Lung microvascular endothelial cell (primary cell): ENCODE data around the gene HDLBP. TPM values are rescaled to one million over a fixed set of nuclear protein-coding genes. Genes with fewer than 3 reads are reported as not detected.
"Not testable (repeated sequence)": the region's sequence is repeated elsewhere in the genome, so short reads cannot be mapped to it uniquely, and the experiment has no call there.

ENCODE experiments used
- DNase-seq, 2 donors: peaks; one replicate each; pipeline versions ENCODE4 v3.0.0 to v3.0.0-alpha.2; 2010; ENCODE audit warnings: low read depth in 2 of 2
- total RNA-seq: library from RNA; depleted of rRNA; stranded (reverse); fragments of >200 nt; gene quantifications from 2 replicates; pipeline ENCODE4 v1.2.1, GENCODE V29; 2014

HDLBP gene
- total RNA-seq, 1 donor from 2014 or later: 619 TPM

DNA sequence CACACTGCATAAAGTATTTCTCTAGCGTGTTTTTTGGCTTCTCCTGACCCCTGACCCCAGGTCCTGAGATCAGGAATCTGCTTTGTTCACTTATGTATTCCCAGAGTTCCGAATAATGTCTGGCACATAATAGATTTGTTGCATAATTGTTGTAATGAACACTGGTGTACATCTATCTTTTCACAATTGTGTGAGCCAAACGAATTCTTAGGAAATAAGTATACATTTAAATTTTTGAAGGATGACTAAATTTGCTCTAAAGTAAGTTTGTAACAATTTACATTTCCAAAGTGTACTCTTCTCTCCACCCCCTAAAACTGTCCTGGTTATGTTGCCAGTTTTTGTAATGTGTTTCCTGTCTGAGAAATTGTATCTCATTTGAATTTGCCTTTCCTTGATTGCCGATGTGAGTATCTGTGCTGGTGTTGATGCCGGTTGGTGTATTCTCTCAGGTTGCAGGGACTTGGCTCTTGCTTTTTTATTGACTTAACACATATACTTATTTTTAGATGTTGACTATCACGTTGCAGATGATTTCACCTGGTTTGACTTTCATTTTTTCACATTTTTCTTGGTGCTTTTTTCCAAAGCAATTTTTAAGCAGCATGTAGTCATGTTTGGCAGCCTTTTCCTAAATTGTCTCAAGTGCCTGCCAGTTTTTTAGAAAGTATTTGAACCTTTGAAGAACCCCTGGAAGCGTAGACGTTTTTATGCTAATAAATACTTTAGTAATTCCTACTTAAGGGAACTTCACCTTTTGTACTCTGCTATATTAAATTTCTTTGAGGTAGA lies 24.6 kb upstream of the HDLBP start:
- DNase-seq: peak in 1 of 2 donors; percentile 14

DNA sequence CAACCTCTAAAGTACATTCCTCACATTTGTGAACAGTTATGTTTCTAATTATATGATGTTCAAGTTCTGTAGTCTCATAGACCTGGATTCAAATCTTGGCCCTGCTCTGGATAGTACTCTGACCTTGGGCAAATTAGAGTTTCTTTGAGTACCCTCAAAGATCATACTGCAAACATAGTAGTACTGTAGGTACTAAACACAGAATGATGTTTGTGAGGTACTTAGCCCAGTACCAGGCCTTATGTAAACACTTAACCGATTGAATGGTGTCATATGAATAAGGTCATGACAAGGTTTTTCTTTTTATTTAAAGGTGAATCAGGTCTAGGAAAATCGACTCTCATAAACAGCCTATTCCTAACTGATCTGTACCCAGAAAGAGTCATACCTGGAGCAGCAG lies 19.3 kb upstream of the HDLBP start:
- DNase-seq: no peak

DNA sequence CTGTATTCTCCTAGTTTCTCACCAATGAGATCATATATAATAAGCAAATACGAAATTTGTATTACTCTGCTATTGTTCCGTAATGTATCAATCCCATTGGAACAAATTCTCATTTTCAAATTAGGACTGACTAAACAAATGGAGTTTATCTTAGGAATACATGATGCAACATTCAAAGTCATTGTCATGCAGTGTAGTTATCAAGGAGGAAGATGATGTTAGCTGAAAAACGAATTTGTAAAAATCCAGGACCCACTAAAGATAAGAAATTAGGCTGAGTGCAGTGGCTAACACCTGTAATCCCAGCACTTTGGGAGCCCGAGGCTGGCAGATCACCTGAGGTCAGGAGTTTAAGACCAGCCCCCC lies 15.1 kb upstream of the HDLBP start:
- no peak for DNase-seq

DNA sequence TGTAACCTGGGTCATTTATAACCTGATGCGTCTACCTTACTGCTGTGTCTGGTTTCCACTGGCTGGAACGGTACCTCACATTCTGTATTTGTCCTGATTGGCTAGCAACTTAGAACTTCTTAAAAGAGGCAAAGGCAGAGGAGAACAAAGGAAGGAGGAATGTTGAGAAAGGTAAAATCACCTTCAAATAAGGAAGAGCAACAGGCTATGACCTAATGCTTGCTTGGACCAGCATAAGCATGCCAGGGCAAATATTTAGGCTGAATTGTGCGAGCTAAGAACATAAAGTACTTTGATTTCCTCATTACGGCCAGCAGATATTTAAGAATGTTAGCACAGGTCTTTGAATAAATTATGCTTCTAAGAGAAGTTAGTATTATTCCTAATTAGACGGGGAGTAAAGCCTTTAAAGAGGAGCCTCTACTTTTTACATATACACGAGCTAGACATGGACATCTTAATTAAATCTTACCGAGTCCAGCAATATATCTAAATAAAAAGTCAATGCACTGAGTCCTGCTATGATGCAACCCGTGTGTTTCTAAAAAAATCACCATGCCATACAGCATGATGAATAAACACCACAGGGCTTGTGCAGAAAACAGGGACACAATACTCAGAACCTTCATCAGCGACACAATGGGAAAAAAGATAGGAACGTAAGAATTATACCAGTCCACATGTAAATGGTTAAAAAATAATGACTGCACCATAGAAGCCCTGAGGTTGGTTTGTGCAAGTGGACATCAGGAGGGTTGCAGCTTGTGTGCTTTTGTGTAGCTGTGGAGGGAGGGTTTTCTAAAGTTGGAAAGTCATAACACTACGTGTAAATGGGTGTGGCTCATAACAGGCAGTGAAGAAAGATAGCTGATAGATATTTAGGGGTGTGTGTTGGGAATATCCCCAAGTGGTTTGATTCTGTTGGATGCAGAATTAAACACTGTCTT lies 14.5 kb upstream of the HDLBP start:
- DNase-seq: no peak

GRCh38 chr2:241325257-241325656 lies 9.8 kb upstream of the HDLBP start:
- no peak for DNase-seq

DNA sequence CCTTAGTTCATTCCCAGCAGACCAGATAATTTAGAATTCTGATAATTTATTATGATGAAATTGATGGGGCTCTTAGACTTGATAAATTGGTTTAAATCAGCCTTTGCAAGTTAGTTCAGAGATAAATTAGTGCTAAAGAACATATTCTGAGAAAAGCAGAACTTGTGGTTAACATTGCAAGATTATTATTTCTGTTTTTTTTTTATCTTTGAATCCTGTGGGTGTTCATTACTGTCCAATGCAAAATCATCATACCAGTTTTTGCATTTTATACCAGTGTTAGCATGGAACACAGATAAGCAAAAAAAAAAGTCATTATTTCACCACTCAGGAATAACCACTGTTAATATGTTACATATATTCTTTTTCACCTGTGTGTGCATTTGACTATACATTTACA lies 9.3 kb upstream of the HDLBP start:
- DNase-seq: no peak

DNA sequence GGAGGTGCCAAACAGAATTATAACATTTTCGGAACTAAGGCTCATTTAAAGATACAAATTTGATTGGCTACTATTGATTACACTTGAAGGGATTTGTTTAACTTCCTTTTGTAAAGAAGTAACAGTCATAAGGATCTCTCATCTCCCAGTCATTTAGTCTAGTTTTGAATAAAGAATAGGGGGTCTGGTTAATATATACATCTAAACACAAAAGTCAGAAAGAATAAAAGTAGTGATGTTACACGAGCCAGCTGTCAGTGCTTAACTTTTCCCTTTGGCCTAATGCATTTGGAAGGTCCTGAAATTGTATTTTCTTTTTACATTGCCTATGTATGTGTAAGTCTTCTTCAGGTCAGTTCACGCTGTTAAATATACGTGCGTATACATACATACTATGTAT lies 8.3 kb upstream of the HDLBP start:
- DNase-seq: no peak

DNA sequence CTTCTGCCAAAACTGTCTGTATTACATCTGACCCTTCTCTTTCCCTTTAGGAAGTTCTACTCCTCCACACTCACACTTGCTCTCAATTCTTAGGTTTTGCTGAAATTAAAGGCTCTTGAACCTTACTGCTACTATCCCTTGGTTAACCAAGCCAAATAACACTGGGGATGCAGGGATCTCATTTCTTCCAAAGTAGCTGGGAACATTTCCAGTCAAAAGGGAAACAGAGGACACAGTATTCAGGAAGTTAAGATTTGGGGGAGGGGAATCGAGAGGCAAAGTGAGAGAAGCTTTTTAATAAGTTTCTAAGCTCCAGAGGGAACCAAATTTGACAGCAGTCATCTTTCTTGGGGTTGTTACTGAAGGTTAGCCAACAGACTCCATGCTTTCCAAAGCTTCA lies 6.4 kb upstream of the HDLBP start:
- peak in 1 of 2 donors; percentile 13 for DNase-seq

- DNase-seq: no peak
Measured at GRCh38 chr2:241321033-241321432, 5.6 kb upstream of the HDLBP start.

DNA sequence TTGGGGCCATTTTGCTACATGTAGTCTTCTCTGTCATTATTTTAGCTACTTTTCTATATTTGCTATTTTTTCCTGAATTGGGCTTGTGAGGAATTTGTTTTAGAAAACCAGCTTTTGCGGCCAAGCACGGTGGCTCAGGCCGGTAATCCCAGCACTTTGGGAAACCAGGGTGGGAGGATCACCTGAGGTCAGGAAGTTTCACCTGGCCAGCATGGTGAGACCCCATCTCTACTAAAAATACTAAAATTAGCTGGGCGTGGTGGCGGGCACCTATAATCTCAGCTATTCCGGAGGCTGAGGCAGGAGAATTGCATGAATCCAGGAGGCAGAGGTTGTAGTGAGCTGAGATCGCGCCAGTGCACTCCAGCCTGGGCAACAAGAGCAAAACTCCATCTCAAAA lies 4.9 kb upstream of the HDLBP start:
- no peak for DNase-seq

DNA sequence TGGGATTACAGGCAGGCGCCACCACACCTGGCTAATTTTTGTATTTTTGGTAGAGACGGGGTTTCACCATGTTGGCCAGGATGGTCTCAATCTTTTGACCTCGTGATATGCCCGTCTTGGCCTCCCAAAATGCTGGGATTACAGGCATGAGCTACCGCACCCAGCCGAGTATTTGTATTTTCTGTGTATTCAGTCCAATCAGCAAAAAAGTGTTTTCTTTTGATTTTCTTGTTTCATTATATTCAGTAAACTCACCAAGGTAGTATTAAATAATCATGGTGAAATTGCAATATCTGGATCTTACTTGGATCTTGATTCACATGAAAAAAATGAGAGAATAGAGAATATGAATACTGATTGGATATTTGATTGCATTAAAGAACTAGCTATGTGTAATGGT lies 3.4 kb upstream of the HDLBP start:
- DNase-seq: not testable (repeated sequence)

- DNase-seq: no peak
Measured at GRCh38 chr2:241317391-241317790, 1.9 kb upstream of the HDLBP start.

DNA sequence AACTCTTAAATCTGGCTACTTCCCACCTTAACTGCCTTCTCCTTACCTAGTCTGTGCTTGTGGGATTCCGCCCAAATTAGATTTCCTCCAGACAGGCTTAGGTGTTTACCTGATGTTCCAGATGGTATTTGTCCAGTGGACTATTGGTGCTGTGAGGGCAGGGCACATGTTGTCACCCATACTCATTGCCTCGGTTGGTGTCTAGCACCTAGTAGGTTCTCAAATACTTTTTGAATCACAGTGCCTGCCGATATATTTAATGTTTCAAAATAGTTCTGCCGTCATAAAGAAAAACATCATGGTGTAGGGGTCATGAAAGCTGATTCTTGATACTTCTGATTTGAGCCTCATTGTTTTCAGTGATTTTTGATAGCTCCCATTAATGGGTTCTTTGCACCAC lies 1.4 kb upstream of the HDLBP start:
- DNase-seq: no peak

GRCh38 chr2:241315879-241316631 lies 583 bp upstream of the HDLBP start, which contains the start of gene SEPTIN2:
Gene SEPTIN2 (plus strand): TSS chr2:241315925. CDS start chr2:241324233, 8,308 bp downstream.
- peak in 1 of 2 donors; percentile 69 for DNase-seq

DNA sequence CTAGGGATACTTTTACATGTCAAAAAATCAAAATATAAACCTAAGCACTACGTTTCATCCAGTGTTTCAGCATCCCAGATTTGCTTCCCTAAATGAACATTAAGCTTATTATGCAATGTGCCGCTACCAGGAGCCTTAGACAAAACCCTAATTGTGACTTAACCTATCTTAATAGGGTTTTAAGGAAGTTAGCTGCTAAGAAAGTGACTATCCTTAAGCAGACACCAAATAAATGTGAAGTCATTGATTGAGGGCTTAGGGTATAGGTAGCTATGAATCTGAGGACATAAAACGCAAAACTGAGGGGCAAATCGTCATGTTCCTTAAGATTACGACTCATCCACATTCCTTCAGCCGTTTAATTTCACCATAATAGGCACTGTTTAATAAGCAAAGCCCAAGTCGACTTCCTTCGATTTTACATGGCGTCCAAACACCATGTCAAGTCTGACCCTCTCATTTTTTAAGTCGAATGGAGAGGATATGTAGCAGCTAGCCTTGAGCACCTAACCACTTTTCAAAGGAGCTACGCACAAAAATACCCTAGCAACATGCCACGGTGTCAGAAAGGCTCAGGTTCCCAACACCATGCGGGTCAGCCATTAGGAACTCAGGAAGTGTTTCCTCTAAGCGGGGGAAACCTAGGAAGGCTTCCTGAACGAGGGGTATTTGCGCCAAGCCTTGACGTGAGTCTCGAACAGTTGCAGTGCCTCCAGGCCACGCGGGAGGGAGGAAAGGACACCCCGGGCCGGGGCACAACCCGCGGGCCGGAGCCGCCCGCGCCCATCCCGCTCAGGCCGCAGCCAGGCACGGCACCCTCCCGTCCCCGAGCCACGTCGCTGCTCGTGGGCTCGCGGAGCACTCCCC lies 1.0 kb downstream of the HDLBP start:
- peak in 1 of 2 donors; percentile 62 for DNase-seq

DNA sequence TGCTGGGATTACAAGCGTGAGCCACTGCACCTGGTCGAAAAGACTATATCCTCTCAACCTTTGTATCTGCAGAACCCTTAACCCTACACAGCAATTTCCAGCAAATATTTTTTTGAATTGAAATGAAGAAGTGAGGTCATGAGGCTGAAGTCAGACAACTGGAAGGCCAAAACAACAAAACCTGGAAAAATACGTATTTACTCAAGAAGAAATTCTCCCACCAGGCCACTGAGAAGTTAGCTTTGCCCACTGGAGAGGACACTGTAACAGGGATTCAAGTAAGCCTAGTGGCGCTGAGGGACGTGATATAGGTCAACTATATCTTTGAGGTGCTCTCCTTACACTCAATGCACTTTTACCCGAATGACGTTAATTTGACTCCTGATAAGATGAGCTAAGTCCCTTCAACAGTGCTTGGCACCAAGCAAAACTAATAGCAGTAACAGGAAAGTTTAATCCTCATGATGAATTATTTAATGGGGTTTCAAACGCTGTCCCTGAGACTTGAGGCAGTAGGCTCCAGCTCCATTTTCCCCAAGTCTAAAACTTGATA lies 1.9 kb downstream of the HDLBP start:
- DNase-seq: no peak

- peak in 1 of 2 donors; percentile 51 for DNase-seq
Measured at GRCh38 chr2:241312082-241312481, 3.4 kb downstream of the HDLBP start.

DNA sequence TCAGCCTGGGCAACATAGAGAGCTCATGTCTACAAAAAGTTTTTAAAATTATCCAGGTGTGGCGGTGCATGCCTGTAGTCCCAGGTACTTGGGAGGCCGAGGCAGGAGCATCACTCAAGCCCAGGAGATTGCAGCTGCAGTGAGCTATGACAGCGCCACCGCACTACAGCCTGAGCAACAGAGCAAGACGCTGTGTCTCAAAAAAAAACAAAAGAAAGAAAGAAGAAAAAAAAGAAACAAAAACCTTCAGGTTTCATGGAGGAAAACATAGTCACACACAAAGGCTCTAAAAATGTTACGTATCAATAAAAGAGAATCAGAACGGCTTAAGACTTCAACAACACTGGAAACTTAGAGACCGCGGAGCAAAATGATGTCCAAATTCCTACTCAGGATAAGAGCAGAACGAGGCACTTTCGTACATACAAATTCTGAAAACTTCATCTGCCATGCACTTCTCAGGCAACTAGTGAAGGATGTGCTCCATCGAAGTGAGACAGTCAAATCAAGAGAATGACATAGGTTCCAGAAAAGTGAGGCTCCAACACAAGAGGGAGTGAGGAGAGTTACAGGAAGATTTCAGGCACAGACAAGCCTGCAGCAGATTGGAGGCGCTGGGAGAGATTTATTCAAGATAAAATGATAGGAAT lies 4.4 kb downstream of the HDLBP start:
- no peak for DNase-seq

- DNase-seq: peak in 1 of 2 donors; percentile 44
Measured at GRCh38 chr2:241309684-241310117, 5.8 kb downstream of the HDLBP start.
